Central memory CD4-positive, alpha-beta T cell (primary cell): ENCODE results near the gene PIAS1.
"Not testable (repeated sequence)": the region's sequence is repeated elsewhere in the genome, so short reads cannot be mapped to it uniquely, and the experiment has no call there.

Source experiments
- DNase-seq: peaks from one replicate; pipeline ENCODE4 v3.0.0; 2022

PIAS1 gene

GRCh38 chr15:68038246-68038645 lies 15.9 kb upstream of the PIAS1 start:
- DNase-seq = no peak

- no peak for DNase-seq
These were observed 14.0 kb upstream of the PIAS1 start for GRCh38 chr15:68040144-68040543.

GRCh38 chr15:68042156-68042854 lies 11.8 kb upstream of the PIAS1 start:
- DNase-seq = no peak

- no peak for DNase-seq
These were observed 11.3 kb upstream of the PIAS1 start for GRCh38 chr15:68042855-68043222.

GRCh38 chr15:68045289-68046265 lies 8.5 kb upstream of the PIAS1 start:
- no peak for DNase-seq

- no peak for DNase-seq
These were observed 6.3 kb upstream of the PIAS1 start for GRCh38 chr15:68047826-68048225.

- no peak for DNase-seq
These were observed 3.0 kb upstream of the PIAS1 start for GRCh38 chr15:68051109-68051508.

GRCh38 chr15:68051907-68052306 lies 2.2 kb upstream of the PIAS1 start:
- no peak for DNase-seq

GRCh38 chr15:68052431-68052830 lies 1.7 kb upstream of the PIAS1 start:
- no peak for DNase-seq

GRCh38 chr15:68053001-68053400 lies 1.1 kb upstream of the PIAS1 start:
- DNase-seq = no peak

GRCh38 chr15:68054628-68055223 lies 611 bp downstream of the PIAS1 start:
- DNase-seq = no peak

GRCh38 chr15:68055224-68055705 lies 1.1 kb downstream of the PIAS1 start:
- DNase-seq = peak; percentile 57

GRCh38 chr15:68056097-68056865 lies 2.2 kb downstream of the PIAS1 start:
- DNase-seq = no peak

- no peak for DNase-seq
These were observed 2.9 kb downstream of the PIAS1 start for GRCh38 chr15:68057034-68057433.

GRCh38 chr15:68057758-68058157 lies 3.6 kb downstream of the PIAS1 start:
- no peak for DNase-seq

- not testable (repeated sequence) for DNase-seq
These were observed 4.9 kb downstream of the PIAS1 start for GRCh38 chr15:68058970-68059369.

- DNase-seq = no peak
These were observed 5.5 kb downstream of the PIAS1 start for GRCh38 chr15:68059630-68060029.

- DNase-seq = no peak
These were observed 7.1 kb downstream of the PIAS1 start for GRCh38 chr15:68061171-68061570.

GRCh38 chr15:68061602-68062001 lies 7.5 kb downstream of the PIAS1 start:
- DNase-seq = no peak

GRCh38 chr15:68062214-68062613 lies 8.1 kb downstream of the PIAS1 start:
- no peak for DNase-seq

- DNase-seq = no peak
These were observed 8.9 kb downstream of the PIAS1 start for GRCh38 chr15:68062946-68063465.

- DNase-seq = no peak
These were observed 9.5 kb downstream of the PIAS1 start for GRCh38 chr15:68063606-68064005.
